ENCODE data around the gene MS4A10.

MS4A10 gene

GRCh38 chr11:60785136-60785535 is at the start of gene MS4A10:
Gene MS4A10, plus strand, starts transcription at chr11:60785333. Its CDS starts 5,003 bp downstream, at chr11:60790336.
- no peaks in the 10 kb centered on the region for H3K9me3 ChIP-seq (ENCODE audit: low read depth, low read length)
- TF ChIP-seq EZH2 (IDR thresholded peaks at IDR 0.05) (no peak), FOXP2 (optimal IDR thresholded peaks at IDR 0.05; ENCODE audit: control extremely low read depth, extremely low read length, insufficient read depth) (no peak), POLR2AphosphoS5 (IDR thresholded peaks at IDR 0.05; ENCODE audit: borderline replicate concordance, low read depth, low read length) (no peak)
- no peak for DNase-seq (ENCODE audit: low read depth, low spot score)
- H3K27ac ChIP-seq, result no peak within 1 kb of the TSS
- H3K36me3 ChIP-seq (ENCODE audit: insufficient read depth, low read length), result no peaks in the 10 kb centered on the region
- H3K4me3 ChIP-seq, result no peak within 1 kb of the TSS
- no peak within 1 kb of the TSS for H3K9ac ChIP-seq (ENCODE audit: insufficient read length)

- no peaks in the 10 kb centered on the region for H3K9me3 ChIP-seq (ENCODE audit: low read depth, low read length)
- H3K27ac ChIP-seq, result no peak overlapping the region
- TF ChIP-seq EZH2 (IDR thresholded peaks at IDR 0.05), result no peak
- no peak for TF ChIP-seq POLR2AphosphoS5 (IDR thresholded peaks at IDR 0.05; ENCODE audit: borderline replicate concordance, low read depth, low read length)
- no peak for TF ChIP-seq FOXP2 (optimal IDR thresholded peaks at IDR 0.05; ENCODE audit: control extremely low read depth, extremely low read length, insufficient read depth)
- H3K36me3 ChIP-seq (ENCODE audit: insufficient read depth, low read length), result no peaks in the 10 kb centered on the region
- no peak overlapping the region for H3K4me3 ChIP-seq
- DNase-seq (ENCODE audit: low read depth, low spot score), result no peak
- no peak overlapping the region for H3K9ac ChIP-seq (ENCODE audit: insufficient read length)
Observed at GRCh38 chr11:60739114-60739513, 46.0 kb upstream of the MS4A10 start.

DNA sequence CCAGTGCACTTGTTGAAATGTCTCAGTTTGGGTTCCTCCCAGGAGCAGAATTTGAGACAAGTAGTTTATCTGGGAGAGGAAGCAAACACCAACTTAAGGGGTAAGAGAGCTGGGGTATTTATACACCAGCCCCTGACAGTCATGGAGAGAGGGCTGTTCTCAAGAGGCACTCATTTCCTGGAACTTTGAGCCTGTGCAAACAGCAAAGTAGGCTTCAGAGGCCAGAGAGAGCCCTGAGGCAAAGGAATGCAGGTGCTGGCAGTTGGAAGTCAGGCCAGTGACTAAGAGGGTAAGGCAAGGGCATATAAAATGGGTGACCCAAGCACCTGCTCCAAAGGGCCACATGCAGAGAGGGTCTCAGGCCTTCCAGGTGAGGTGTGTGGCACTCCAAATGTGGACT is 44.6 kb upstream of the MS4A10 start:
- no peaks in the 10 kb centered on the region for H3K9me3 ChIP-seq (ENCODE audit: low read depth, low read length)
- no peaks in the 10 kb centered on the region for H3K36me3 ChIP-seq (ENCODE audit: insufficient read depth, low read length)
- H3K9ac ChIP-seq (ENCODE audit: insufficient read length), result no peak overlapping the region
- H3K27ac ChIP-seq, result no peak overlapping the region
- no peak for TF ChIP-seq EZH2 (IDR thresholded peaks at IDR 0.05)
- DNase-seq (ENCODE audit: low read depth, low spot score), result no peak
- no peak overlapping the region for H3K4me3 ChIP-seq

DNA sequence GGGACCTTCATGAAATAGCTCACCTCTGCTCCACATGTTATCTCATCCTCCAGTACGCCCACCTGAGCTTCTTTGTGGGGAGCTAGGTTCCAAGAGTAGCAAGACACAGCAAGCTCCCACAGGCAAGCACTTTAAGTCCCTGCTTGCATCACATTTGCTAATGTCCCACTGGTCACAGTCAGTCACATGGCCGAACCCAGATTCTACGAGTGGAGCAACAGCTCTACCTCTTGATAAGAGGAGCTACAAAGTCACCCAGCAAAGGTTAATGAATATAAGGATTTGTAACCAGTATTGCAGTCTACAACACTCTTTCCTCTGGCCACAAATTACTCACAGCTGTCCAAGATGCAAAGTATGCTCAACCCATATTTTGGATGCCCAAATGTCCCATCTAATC is 43.7 kb upstream of the MS4A10 start:
- Histone ChIP-seq H3K9ac (ENCODE audit: insufficient read length) (no peak overlapping the region), H3K27ac (no peak overlapping the region), H3K36me3 (ENCODE audit: insufficient read depth, low read length) (no peaks in the 10 kb centered on the region), H3K9me3 (ENCODE audit: low read depth, low read length) (no peaks in the 10 kb centered on the region), H3K4me3 (no peak overlapping the region)
- TF ChIP-seq POLR2AphosphoS5 (IDR thresholded peaks at IDR 0.05; ENCODE audit: borderline replicate concordance, low read depth, low read length) (no peak), FOXP2 (optimal IDR thresholded peaks at IDR 0.05; ENCODE audit: control extremely low read depth, extremely low read length, insufficient read depth) (no peak), EZH2 (IDR thresholded peaks at IDR 0.05) (no peak)
- no peak for DNase-seq (ENCODE audit: low read depth, low spot score)

DNA sequence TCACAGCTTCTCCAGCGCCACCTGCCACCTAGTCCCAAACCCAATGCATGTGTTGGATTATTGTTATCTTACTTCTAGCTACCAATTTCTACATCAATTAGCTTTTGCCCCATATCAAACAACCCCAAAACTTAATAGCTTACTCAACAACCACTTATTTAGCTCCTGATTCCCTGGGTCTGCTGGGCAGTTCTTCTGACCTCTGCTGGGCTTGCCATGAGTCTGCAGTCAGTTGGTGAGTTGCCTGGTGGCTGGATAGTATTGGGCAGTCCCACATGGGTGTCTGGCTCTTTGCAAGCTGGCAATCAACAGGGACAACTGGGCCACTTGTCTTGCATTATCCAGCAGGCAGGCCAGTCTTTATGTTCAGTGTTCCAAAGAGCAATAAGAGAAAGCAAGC is 42.1 kb upstream of the MS4A10 start:
- H3K9ac ChIP-seq (ENCODE audit: insufficient read length), result no peak overlapping the region
- no peak for TF ChIP-seq EZH2 (IDR thresholded peaks at IDR 0.05)
- no peak for TF ChIP-seq FOXP2 (optimal IDR thresholded peaks at IDR 0.05; ENCODE audit: control extremely low read depth, extremely low read length, insufficient read depth)
- no peak for TF ChIP-seq POLR2AphosphoS5 (IDR thresholded peaks at IDR 0.05; ENCODE audit: borderline replicate concordance, low read depth, low read length)
- H3K4me3 ChIP-seq, result no peak overlapping the region
- no peak overlapping the region for H3K27ac ChIP-seq
- no peak for DNase-seq (ENCODE audit: low read depth, low spot score)
- no peaks in the 10 kb centered on the region for H3K9me3 ChIP-seq (ENCODE audit: low read depth, low read length)
- no peaks in the 10 kb centered on the region for H3K36me3 ChIP-seq (ENCODE audit: insufficient read depth, low read length)

DNA sequence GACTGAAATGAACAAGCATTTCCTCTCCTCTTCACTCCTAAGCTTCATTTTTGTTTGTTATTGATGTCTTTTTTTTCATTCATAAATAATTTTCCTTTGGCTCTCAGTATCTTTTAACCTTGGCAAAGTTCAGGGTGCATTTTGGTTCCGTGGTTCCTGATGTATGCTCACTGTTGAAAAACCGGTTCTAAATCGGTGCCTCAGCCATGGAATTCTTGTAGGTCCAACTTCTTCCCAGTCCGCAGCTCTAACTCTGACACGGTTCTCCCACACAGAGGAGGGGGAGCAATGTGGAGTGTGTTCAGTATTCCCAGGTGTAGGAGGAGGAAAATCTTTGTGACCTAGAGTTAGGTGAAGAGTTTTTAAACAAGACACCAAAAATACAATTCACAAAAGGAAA is 41.0 kb upstream of the MS4A10 start:
- no peak overlapping the region for H3K9ac ChIP-seq (ENCODE audit: insufficient read length)
- no peaks in the 10 kb centered on the region for H3K36me3 ChIP-seq (ENCODE audit: insufficient read depth, low read length)
- TF ChIP-seq FOXP2 (optimal IDR thresholded peaks at IDR 0.05; ENCODE audit: control extremely low read depth, extremely low read length, insufficient read depth), result no peak
- no peak for TF ChIP-seq EZH2 (IDR thresholded peaks at IDR 0.05)
- no peak for TF ChIP-seq POLR2AphosphoS5 (IDR thresholded peaks at IDR 0.05; ENCODE audit: borderline replicate concordance, low read depth, low read length)
- H3K27ac ChIP-seq, result no peak overlapping the region
- DNase-seq (ENCODE audit: low read depth, low spot score), result no peak
- no peak overlapping the region for H3K4me3 ChIP-seq
- H3K9me3 ChIP-seq (ENCODE audit: low read depth, low read length), result no peaks in the 10 kb centered on the region

DNA sequence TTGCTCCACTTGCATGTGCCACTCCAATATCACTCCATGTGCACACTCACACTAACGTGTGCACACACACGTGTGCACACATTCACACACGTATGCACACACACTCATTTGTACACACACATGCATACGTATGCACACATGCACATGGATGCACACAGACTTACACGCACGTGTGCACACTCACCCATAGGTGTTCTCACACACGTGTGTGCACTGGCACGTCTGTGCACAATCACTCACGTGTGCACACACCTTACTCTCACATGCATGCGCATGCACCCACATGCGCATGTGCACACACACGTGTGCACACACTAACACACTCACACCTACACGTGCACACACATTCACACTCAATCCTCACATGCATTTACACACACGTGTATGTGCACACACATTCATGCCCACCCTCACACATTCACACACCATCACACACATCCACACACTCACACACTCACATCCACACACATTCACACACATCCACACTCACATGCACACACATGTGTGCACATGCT is 37.7 kb upstream of the MS4A10 start:
- no peak for TF ChIP-seq EZH2 (IDR thresholded peaks at IDR 0.05)
- TF ChIP-seq FOXP2 (optimal IDR thresholded peaks at IDR 0.05; ENCODE audit: control extremely low read depth, extremely low read length, insufficient read depth), result no peak
- no peak for TF ChIP-seq POLR2AphosphoS5 (IDR thresholded peaks at IDR 0.05; ENCODE audit: borderline replicate concordance, low read depth, low read length)
- no peak for DNase-seq (ENCODE audit: low read depth, low spot score)
- Histone ChIP-seq H3K4me3 (no peak overlapping the region), H3K27ac (no peak overlapping the region), H3K9me3 (ENCODE audit: low read depth, low read length) (no peaks in the 10 kb centered on the region), H3K36me3 (ENCODE audit: insufficient read depth, low read length) (no peaks in the 10 kb centered on the region), H3K9ac (ENCODE audit: insufficient read length) (no peak overlapping the region)

GRCh38 chr11:60748225-60748624 is 36.9 kb upstream of the MS4A10 start:
- no peak for TF ChIP-seq FOXP2 (optimal IDR thresholded peaks at IDR 0.05; ENCODE audit: control extremely low read depth, extremely low read length, insufficient read depth)
- no peak for TF ChIP-seq POLR2AphosphoS5 (IDR thresholded peaks at IDR 0.05; ENCODE audit: borderline replicate concordance, low read depth, low read length)
- TF ChIP-seq EZH2 (IDR thresholded peaks at IDR 0.05), result no peak
- H3K36me3 ChIP-seq (ENCODE audit: insufficient read depth, low read length), result no peaks in the 10 kb centered on the region
- H3K9me3 ChIP-seq (ENCODE audit: low read depth, low read length), result no peaks in the 10 kb centered on the region
- DNase-seq (ENCODE audit: low read depth, low spot score), result no peak
- no peak overlapping the region for H3K9ac ChIP-seq (ENCODE audit: insufficient read length)
- H3K4me3 ChIP-seq, result no peak overlapping the region
- no peak overlapping the region for H3K27ac ChIP-seq

- Histone ChIP-seq H3K4me3 (no peak overlapping the region), H3K36me3 (ENCODE audit: insufficient read depth, low read length) (no peaks in the 10 kb centered on the region), H3K9me3 (ENCODE audit: low read depth, low read length) (no peaks in the 10 kb centered on the region), H3K27ac (no peak overlapping the region), H3K9ac (ENCODE audit: insufficient read length) (no peak overlapping the region)
- TF ChIP-seq FOXP2 (optimal IDR thresholded peaks at IDR 0.05; ENCODE audit: control extremely low read depth, extremely low read length, insufficient read depth) (no peak), POLR2AphosphoS5 (IDR thresholded peaks at IDR 0.05; ENCODE audit: borderline replicate concordance, low read depth, low read length) (no peak), EZH2 (IDR thresholded peaks at IDR 0.05) (no peak)
- DNase-seq (ENCODE audit: low read depth, low spot score), result no peak
Observed at GRCh38 chr11:60748821-60749220, 36.3 kb upstream of the MS4A10 start.
